Neutrophil (primary cell): ENCODE results near the gene KCNT1.

Source experiments
- H3K27ac ChIP-seq: fragments of 200-600 bp; sonication (generic); 2 replicates; pipeline ENCODE4 v1.5.1; 2016; ENCODE audit warnings: mild to moderate bottlenecking, moderate library complexity
- H3K27me3 ChIP-seq: fragments of 200-600 bp; sonication (generic); 2 replicates; pipeline ENCODE4 v1.6.0; 2016; ENCODE audit warnings: mild to moderate bottlenecking
- H3K36me3 ChIP-seq: fragments of 200-600 bp; sonication (generic); 2 replicates; pipeline ENCODE4 v1.5.1; 2017
- H3K4me1 ChIP-seq, 2 experiments: fragments of 200-600 bp in 1 of 2; sonication (generic) in 1 of 2; 1 replicate in 1 of 2; 2 replicates in 1 of 2; pipeline versions ENCODE4 v1.5.1 to v1.6.1; 2013 to 2016; ENCODE audit warnings: low read depth in 1 of 2, low read length in 1 of 2, mild to moderate bottlenecking in 1 of 2, moderate library complexity in 1 of 2; ENCODE audit not compliant: control insufficient read depth in 1 of 2, insufficient read depth in 1 of 2
- H3K4me3 ChIP-seq, 2 experiments: fragments of 200-600 bp in 1 of 2; sonication (generic) in 1 of 2; 1 replicate in 1 of 2; 2 replicates in 1 of 2; pipeline ENCODE4 v1.5.1; 2013 to 2016; ENCODE audit warnings: low read depth in 1 of 2, low read length in 1 of 2, mild to moderate bottlenecking in 1 of 2, moderate library complexity in 1 of 2
- H3K9me3 ChIP-seq: fragments of 200-600 bp; sonication (generic); 2 replicates; pipeline ENCODE4 v1.5.1; 2016
- CTCF ChIP-seq: fragments of 200-600 bp; sonication (generic); IDR thresholded peaks from 2 replicates; pipeline ENCODE4 v1.5.1; 2016; ENCODE audit warnings: antibody characterized with exemption

Gene KCNT1

GRCh38 chr9:135804581-135805421 is 102.8 kb downstream of the KCNT1 start:
- no peak overlapping the region for H3K27ac ChIP-seq
- no peaks in the 10 kb centered on the region for H3K4me1 ChIP-seq

GRCh38 chr9:135805422-135806022 is 103.5 kb downstream of the KCNT1 start:
- Histone ChIP-seq H3K4me3 (no peak overlapping the region), H3K36me3 (peaks cover 8% of the 10 kb centered on the region), H3K4me1 (no peaks in the 10 kb centered on the region), H3K9me3 (no peaks in the 10 kb centered on the region), H3K27ac (no peak overlapping the region), H3K27me3 (peaks cover 10% of the 10 kb centered on the region)
- no peak for TF ChIP-seq CTCF

More at GRCh38 chr9:135804581-135805421, 102.8 kb downstream of the KCNT1 start:
- peaks cover under 1% of the 10 kb centered on the region for H3K36me3 ChIP-seq
- H3K4me3 ChIP-seq: no peak overlapping the region
- no peak for TF ChIP-seq CTCF
- no peaks in the 10 kb centered on the region for H3K9me3 ChIP-seq
- peaks cover 10% of the 10 kb centered on the region for H3K27me3 ChIP-seq

- Histone ChIP-seq H3K27me3 (peaks cover 10% of the 10 kb centered on the region), H3K9me3 (no peaks in the 10 kb centered on the region), H3K4me1 (no peaks in the 10 kb centered on the region), H3K27ac (no peak overlapping the region), H3K36me3 (peaks cover 44% of the 10 kb centered on the region), H3K4me3 (no peak overlapping the region)
- no peak for TF ChIP-seq CTCF
These were observed 107.2 kb downstream of the KCNT1 start for GRCh38 chr9:135809166-135809565.

- Histone ChIP-seq H3K36me3 (peaks cover 59% of the 10 kb centered on the region), H3K9me3 (no peaks in the 10 kb centered on the region), H3K4me1 (no peaks in the 10 kb centered on the region), H3K27me3 (peaks cover 2% of the 10 kb centered on the region), H3K27ac (no peak overlapping the region), H3K4me3 (no peak overlapping the region)
- TF ChIP-seq CTCF: no peak
These were observed 109.0 kb downstream of the KCNT1 start for GRCh38 chr9:135810806-135811575.

GRCh38 chr9:135811801-135812200 is 109.8 kb downstream of the KCNT1 start:
- no peaks in the 10 kb centered on the region for H3K4me1 ChIP-seq
- H3K27me3 ChIP-seq: no peaks in the 10 kb centered on the region
- no peak overlapping the region for H3K27ac ChIP-seq
- H3K9me3 ChIP-seq: no peaks in the 10 kb centered on the region
- no peak overlapping the region for H3K4me3 ChIP-seq
- TF ChIP-seq CTCF: no peak
- peaks cover 67% of the 10 kb centered on the region for H3K36me3 ChIP-seq
